Activated CD4-positive, alpha-beta T cell treated with anti-CD3 and anti-CD28 coated beads for 48 hours (primary cell): ENCODE data around the gene SH3PXD2A.

Source experiments
- DNase-seq: peaks from one replicate; pipeline ENCODE4 v3.0.0-alpha.2; 2020

SH3PXD2A gene

GRCh38 chr10:103855424-103855823, at the start of gene SH3PXD2A:
SH3PXD2A (minus strand) TSS chr10:103855576; CDS start chr10:103855266, 310 bp downstream.
- peak; percentile 23 for DNase-seq

DNA sequence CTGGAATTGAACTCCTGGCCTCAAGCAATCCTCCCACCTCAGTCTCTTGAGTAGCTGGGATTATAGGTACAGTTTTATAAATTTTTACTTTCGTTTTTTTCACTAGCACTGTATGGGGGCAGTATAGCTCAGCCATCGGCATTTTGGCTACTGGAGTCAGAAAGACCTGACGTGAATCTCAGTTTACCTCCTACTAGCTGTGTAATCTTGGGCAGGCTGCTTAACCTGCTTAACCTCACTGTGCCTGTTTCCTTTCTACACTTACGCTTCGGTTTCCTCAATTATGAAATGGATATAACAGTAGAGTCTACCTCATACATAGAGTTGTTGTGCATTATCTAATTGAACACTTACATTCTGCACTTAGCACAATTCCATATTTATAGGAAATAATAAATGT, 45.9 kb upstream of the SH3PXD2A start:
- DNase-seq, result no peak

GRCh38 chr10:103899312-103899711, 43.9 kb upstream of the SH3PXD2A start:
- DNase-seq, result no peak

- no peak for DNase-seq
These were observed 41.9 kb upstream of the SH3PXD2A start for GRCh38 chr10:103897241-103897774.

GRCh38 chr10:103896225-103896624, 40.8 kb upstream of the SH3PXD2A start:
- no peak for DNase-seq

DNA sequence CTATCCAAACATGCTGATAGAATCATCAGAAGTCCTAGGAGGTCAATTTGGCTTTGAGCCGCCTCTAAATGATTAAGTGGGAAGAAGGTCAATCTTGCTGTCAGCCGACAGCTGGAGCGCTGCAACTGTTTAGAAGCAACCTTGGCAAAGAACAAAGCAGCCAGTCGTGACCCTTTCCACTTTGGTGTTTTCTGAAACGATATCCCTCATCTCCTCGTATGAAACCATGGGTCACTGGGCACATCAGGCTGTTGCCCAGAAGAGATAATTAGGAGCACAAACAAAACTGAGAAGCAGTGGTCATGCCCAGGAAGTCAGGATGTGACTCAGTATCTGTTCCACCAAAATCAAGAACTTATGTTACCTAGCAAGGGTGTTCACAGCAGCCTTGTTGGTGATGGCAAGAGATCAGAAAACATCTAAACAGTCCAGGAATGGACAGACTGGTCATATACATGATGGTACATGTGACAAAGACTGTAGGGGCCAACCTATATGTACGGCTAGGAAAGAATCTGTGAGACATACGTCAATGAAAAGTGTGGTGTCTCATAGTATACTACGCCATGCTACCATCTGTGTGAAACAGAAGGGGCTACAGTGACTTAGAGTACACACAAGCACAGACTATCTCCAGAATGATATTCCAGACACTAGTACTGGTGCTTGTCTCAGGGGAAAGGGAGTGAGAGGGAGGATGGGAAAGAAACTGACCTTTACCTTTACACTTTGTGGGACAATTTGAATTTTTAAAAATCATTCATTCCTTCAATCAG, 40.2 kb upstream of the SH3PXD2A start:
- no peak for DNase-seq

GRCh38 chr10:103894441-103894864, 39.1 kb upstream of the SH3PXD2A start:
- DNase-seq, result no peak

DNA sequence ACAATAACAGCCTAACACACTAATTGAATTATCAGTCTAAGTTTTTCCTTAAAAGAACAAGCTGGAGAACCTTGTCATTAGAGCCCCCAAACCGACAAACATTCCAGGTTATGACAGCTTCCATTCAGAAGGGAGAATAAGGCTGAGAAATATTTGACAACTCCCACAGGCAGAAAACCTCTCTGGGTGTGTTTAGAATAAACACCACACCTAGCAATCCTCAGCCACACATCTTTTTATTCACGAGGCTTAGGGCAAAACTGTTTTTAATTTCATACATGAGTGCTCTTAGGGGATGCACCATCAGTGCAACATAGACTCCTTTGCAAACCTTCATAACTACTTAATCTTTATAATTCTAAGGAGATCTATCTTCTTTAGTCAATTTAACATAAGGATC, 38.4 kb upstream of the SH3PXD2A start:
- no peak for DNase-seq

DNA sequence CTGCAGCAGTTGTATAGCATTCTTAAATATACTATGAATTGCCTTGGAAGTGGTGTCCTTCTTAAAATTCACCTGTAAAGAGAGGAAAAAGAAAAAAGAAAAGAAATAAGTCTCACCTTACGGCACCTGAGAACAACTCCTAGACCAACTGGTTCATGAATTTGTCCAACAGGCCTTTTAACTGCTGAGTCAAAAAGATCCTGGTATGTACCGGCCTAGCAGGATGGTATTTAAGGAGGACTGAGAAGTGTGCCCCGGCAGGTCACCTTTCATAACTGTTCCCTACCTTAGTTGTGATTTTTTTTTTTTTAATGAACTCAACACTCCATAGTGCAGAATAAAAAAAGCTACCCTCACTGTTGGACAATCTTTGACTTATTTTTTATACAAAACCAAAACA, 36.8 kb upstream of the SH3PXD2A start:
- DNase-seq, result no peak

DNA sequence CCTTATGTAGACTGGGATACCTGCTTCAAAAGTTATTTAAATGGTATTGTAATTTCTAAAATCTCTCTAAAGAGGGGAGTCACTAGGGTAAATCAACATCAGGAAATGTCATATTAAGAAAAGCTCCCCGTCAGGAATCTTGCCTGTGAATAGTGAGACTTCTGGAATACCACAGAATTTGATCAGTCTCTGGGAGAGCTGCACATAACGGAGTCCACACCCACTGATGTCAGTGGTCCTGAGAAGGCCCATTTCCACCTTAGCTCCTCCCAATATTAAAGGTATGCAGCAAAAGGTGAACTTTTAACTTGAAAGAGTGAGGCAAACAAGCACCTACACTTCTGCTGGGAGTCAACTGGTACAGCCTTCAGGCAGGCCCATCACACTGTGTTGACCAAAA, 35.3 kb upstream of the SH3PXD2A start:
- no peak for DNase-seq

DNA sequence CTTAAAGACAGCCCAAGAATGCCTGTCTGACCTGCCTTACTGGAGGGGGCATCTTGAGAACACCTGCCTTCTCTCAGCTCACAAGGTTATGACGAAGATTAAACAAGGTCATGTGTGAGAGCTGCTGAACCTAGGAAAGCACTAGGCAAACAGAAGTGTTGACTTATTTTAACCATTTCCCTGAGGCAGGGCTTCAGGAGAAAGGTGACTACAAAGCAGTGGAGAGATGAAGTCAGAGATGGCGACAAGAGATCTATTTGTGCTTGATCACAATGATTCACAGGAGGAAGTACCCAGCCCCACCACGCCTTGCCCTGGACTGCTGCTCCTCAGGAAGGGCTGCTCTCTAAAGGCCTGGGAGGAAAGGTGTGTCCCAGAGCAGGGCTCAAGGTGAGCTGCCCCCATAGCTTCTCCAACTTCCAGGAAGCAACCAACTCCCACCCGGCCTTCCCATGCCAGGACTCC, 34.9 kb upstream of the SH3PXD2A start:
- peak; percentile 59 for DNase-seq

DNA sequence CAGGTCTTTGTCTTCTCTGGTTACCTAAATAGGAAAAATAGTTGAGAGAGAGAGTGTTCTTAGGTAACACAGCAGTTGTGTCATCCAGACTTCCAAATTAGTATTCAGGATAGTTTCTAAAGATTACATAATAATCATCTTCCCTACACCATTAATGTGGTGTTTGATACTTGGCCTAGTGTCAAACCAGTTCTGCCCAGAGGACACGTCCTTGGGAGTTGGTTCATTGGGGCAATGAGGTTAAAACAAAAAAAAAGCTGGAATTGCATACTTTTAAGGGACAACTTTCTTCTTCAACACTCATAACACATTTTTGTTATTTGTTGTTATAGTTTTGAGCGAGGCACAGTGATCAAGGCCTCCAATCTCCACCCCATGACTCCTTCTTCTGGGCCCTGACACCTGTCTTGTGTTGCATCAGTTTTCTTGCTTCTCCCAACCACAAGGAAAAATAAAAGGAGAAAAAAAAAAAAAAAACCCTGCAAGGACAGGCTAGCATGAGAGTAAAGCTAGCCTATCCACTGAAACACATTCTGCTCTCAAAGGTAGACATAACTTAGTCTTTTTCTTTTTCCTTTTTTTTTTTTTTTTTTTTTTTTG, 33.8 kb upstream of the SH3PXD2A start:
- DNase-seq, result no peak

DNA sequence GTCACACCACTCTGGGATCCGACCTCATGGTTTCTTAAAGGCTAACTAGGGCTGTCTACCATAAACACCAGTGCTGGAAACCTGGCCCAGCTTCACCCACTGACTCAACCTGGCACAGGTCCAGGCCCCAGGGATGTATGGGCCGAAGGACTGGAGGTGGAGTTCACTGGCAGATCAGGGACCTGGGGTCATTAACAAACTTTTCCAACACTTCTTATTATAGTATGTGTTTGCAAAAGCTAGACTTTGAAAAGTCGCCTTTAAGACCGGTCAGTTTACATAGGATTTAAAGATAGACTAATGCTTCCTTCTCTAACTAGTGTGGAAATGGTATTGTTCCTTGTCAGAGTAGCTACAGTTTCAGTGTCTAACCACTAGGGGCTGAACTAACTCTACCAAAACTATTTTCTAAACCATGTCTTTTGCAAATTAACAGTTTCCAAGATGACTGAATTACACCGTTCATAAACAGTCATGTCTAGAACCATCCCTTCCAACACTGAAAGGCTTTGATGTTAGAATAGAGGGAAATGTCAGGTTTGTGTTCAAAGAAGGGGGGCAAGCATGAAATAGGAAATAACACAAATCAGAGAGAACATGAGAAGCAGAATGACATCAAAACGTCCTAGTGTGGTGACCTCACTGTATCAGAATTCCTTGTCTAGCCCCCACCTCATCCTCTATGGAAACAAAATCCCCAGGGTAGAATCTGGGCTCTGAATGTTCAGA, 32.9 kb upstream of the SH3PXD2A start:
- DNase-seq, result peak; percentile 39

DNA sequence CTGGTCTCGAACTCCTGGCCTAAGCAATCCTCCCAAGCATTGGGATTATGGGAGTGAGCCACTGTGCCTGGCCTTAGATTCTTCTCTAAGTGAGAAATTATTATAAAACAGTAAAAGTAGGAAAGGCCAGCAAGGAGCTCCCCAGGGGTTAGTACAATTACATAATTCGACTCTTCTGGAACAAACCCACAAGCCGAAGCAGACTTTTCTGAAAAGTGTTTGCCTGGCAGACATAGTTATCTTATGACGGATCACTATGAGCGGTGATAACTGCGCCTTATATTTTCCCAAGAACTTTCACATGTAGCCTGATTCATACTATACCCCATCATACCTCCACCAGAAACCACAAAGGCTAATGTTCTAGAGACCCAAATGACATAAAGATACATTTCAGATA, 30.2 kb upstream of the SH3PXD2A start:
- DNase-seq, result no peak

DNA sequence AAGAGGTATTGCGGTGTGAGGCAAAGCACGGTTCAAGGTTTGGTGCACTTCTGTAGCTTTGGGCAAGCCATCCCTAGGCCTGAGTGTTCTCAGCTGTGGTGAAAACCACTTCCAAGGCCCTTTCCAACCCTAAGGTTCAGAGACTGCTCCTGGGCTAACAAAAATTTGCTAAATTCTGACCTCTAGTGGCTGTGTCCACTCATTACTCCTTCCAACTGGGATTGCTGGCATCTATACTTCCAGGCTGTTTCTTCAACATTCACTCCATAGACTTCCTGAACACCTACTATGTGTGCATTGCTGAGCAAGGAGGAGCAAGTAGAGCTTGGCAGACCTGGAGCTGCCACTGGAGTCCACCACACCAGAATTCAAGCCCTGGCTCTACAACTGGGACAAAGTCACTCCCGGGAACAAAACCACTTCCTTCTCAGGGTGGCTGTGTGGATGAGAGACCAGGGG, 29.3 kb upstream of the SH3PXD2A start:
- peak; percentile 24 for DNase-seq

GRCh38 chr10:103882285-103883007, 27.1 kb upstream of the SH3PXD2A start:
- no peak for DNase-seq

DNA sequence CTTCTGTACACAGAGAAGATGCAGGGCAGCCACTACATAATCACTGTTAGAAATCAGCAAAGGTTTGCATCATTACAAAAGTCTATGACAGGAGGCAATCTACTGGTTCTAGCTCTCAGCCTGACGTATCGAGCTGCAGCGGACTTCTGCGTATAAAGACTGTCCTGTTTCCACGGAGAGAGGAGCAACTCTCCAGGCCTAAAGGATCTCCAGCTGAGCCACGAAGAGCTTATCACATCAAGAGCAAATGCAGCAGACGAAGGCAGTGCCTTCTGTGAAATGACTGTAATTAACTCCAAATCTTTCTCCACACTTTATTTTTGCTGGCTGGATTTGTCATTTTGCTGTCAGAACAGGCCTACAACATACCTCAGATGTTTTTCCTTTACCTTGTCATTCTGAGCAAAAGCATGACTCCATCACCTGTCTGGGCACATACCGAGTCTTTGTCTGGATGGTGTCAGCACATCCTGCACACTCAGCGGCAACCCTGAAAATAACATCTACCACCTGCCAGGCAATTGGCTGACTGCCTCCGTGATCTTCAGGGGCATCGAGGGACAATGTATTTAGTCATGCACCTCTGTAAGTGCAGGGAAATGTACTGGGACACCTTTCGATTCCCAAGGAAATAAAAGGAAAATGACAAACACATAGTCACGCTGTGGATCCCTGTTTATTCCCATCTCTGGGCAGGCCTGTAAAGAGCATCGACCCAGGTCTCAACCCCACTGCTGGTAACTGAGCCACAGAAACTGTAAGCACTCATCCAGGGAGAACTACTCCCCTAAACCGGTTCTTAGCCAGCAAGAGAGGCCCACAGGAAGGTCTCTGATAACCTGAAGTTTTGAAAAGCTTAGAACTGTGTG, 26.3 kb upstream of the SH3PXD2A start:
- no peak for DNase-seq

DNA sequence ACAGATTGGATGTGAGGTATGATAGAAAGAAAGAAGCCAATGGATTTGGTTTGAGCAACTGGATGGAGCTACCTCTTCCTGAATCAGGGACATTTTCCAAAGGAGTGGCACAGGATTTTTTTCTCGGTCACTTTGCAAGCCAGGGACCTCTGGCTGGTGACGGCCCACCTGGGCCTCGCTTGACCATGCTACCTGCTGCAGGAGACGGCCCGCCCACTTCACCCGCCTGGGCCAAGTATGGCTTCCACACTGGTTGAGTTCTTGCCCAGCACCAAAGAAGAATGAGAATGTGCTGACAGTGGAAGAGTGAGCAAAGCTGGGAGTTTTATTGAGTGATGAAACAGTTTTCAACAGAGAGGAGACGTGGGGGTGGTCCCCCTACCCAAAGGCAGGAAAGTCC, 24.5 kb upstream of the SH3PXD2A start:
- no peak for DNase-seq

- no peak for DNase-seq
These were observed 24.0 kb upstream of the SH3PXD2A start for GRCh38 chr10:103879409-103879808.

GRCh38 chr10:103877861-103878260, 22.5 kb upstream of the SH3PXD2A start:
- DNase-seq, result no peak

DNA sequence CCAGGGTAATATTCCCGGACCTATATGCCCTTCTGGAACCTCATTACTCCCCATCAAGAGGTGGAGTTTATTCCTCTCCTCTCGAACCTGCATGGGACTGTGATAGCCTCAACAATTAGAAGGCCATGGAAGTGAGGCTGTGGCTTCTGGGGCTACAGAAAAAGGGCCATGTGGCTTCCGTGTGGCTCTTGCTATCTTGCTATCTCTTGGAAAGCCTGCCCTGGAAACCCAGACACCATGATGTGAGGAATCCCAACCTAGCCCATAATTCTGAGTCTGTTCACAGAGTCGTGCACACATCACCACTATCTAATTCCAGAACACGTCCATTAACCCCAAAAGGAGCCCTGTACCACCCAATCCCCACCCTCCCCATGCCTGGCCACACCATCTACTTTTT, 20.8 kb upstream of the SH3PXD2A start:
- DNase-seq, result no peak

- no peak for DNase-seq
These were observed 19.4 kb upstream of the SH3PXD2A start for GRCh38 chr10:103874730-103875129.
